GM06990 (cell line): ENCODE data around the gene PRXL2C.

Experiments used
- DNase-seq: peaks from one replicate; pipeline ENCODE4 v3.0.0-alpha.2; 2011; ENCODE audit not compliant: insufficient read length; ENCODE audit errors: extremely low read depth
- H3K27me3 ChIP-seq: replicated peaks from 2 replicates; pipeline ENCODE4 v1.6.0; 2011; ENCODE audit warnings: low read length; ENCODE audit not compliant: control insufficient read depth, insufficient read depth
- H3K36me3 ChIP-seq: 2 replicates; pipeline ENCODE4 v1.5.1; 2011; ENCODE audit warnings: low read length; ENCODE audit not compliant: control insufficient read depth, insufficient read depth
- H3K4me3 ChIP-seq: replicated peaks from 2 replicates; pipeline ENCODE4 v1.5.1; 2011; ENCODE audit warnings: low read depth, mild to moderate bottlenecking, control low read depth, low read length
- CTCF ChIP-seq: IDR thresholded peaks from 2 replicates; pipeline ENCODE4 v1.5.1; 2011; ENCODE audit warnings: low read length, control low read depth, mild to moderate bottlenecking, inconsistent platforms; ENCODE audit not compliant: insufficient read depth, poor library complexity, severe bottlenecking

PRXL2C gene

DNA sequence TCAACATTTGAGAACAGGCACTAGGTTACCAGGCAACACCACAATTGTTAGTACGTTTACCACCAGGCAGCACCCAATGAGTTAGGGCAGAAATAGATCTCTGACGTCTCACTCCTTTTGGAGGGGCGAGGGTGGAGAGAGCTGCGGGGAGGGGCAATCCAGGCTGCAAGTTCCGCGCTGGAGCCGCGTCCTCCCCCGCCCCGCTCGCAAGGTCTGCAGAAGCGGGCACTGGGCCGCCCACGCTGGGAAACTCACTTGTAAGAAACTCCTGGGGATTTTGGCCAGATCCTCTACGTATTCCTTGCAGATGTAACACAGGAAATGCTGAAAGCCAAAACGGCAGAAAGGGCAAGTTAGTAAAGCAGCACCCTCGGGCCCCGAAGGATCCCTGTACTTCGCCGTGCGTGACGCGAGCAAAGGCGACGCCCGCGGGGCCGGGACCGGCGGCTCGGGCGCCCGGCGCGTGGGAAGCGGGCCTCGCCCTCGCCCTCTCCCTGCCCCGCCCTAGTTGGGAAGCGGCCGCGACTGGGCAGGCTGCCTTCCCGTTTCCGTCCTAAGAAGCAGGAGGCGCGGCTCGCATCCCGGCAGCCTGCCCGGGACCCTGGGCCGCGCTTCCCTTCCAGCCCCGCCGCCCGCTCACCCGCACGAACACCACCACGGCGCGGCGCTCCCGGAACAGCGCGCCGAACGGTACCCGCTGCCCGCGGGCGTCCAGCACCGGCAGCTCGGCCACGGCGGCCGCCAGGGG is 493 bp downstream of the PRXL2C start:
- Histone ChIP-seq H3K4me3 (peak overlapping the region; percentile 70), H3K36me3 (no peaks in the 10 kb centered on the region), H3K27me3 (no peaks in the 10 kb centered on the region)
- peak; percentile 72 for DNase-seq
- TF ChIP-seq CTCF = no peak

GRCh38 chr9:96651626-96652025 is 3.5 kb downstream of the PRXL2C start:
- Histone ChIP-seq H3K4me3 (no peak overlapping the region), H3K27me3 (no peaks in the 10 kb centered on the region), H3K36me3 (0 out of 2 replicates have a peak, but pooled peaks cover 1% of the 10 kb centered on the region)
- TF ChIP-seq CTCF = peak; percentile 45
- DNase-seq = no peak

DNA sequence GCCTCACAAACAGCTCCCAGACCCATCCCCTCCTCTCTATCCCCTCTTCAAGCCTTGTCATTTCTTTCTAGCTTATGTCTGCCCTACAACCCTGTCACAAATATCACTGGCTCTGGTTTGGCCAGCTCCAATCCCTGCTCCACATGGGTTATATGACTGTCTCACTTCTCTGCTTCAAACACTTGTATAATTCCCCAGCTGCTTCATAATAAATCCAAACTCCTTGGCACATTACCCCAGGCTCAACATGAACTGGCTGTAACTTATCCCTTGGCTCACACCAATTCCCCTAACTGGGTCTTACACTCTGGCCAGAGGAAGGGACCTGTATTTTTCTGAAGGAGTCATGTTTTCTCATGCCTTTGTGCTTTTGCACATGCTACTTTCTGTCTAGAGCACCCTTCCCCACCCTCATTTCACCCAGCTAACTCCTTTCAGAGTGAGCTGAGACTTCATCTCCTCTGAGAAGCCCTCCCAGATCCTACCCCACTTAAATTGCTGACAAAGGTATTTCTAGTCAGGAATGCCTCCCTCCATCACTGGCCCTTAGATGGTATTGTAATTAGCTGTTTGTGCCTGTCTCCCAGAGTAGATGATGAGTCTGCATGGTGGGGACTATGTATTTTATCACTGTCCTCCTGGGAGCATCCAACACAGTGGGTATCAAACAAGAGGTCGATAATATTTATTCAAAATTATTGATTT is 5.3 kb downstream of the PRXL2C start:
- TF ChIP-seq CTCF = no peak
- DNase-seq = no peak
- no peak overlapping the region for H3K4me3 ChIP-seq
- H3K27me3 ChIP-seq = no peaks in the 10 kb centered on the region
- H3K36me3 ChIP-seq = 0 out of 2 replicates have a peak, but pooled peaks cover 1% of the 10 kb centered on the region

GRCh38 chr9:96646081-96646991 is 8.8 kb downstream of the PRXL2C start:
- DNase-seq = no peak
- no peaks in the 10 kb centered on the region for H3K27me3 ChIP-seq
- no peak overlapping the region for H3K4me3 ChIP-seq
- H3K36me3 ChIP-seq = 0 out of 2 replicates have a peak, but pooled peaks cover 1% of the 10 kb centered on the region
- TF ChIP-seq CTCF = no peak

GRCh38 chr9:96644137-96644536 is 11.0 kb downstream of the PRXL2C start:
- Histone ChIP-seq H3K4me3 (no peak overlapping the region), H3K27me3 (no peaks in the 10 kb centered on the region), H3K36me3 (no peaks in the 10 kb centered on the region)
- DNase-seq = no peak
- TF ChIP-seq CTCF = no peak
